Astrocyte (in vitro differentiated cells and primary cell): ENCODE results near the gene CA5B. TPM values are rescaled to one million over a fixed set of nuclear protein-coding genes. Genes with fewer than 3 reads are reported as not detected.
"Not testable (repeated sequence)": the region's sequence is repeated elsewhere in the genome, so short reads cannot be mapped to it uniquely, and the experiment has no call there.

ENCODE experiments used
- DNase-seq: peaks from one replicate; pipeline ENCODE4 v3.0.0-alpha.2; 2010; ENCODE audit warnings: low read depth
- FAIRE-seq: peaks from 2 replicates; lab custom pipeline; 2011; peaks lifted over from hg19 to GRCh38; lab: Jason Lieb, UNC
- H2AFZ ChIP-seq: 2 replicates; pipeline ENCODE4 v1.6.0; 2012; ENCODE audit warnings: low read depth, low read length, inconsistent platforms
- H3K27ac ChIP-seq: 2 replicates; pipeline ENCODE4 v1.5.1; 2011; ENCODE audit warnings: low read depth, low read length, inconsistent platforms
- H3K27me3 ChIP-seq: 2 replicates; pipeline ENCODE4 v1.6.0; 2011; ENCODE audit warnings: low read length, inconsistent platforms; ENCODE audit not compliant: insufficient read depth
- H3K36me3 ChIP-seq: 2 replicates; pipeline ENCODE4 v1.5.1; 2011; ENCODE audit warnings: low read length, inconsistent platforms; ENCODE audit not compliant: insufficient read depth
- H3K4me1 ChIP-seq: 2 replicates; pipeline ENCODE4 v1.5.1; 2011; ENCODE audit warnings: low read length, inconsistent platforms; ENCODE audit not compliant: insufficient read depth
- H3K4me2 ChIP-seq: 2 replicates; pipeline ENCODE4 v1.6.0; 2012; ENCODE audit warnings: low read length, inconsistent platforms
- H3K4me3 ChIP-seq: 2 replicates; pipeline ENCODE4 v1.5.1; 2011; ENCODE audit warnings: low read depth, mild to moderate bottlenecking, low read length, inconsistent platforms; ENCODE audit not compliant: insufficient read depth
- H3K79me2 ChIP-seq: 2 replicates; pipeline ENCODE4 v1.6.0; 2012; ENCODE audit warnings: mild to moderate bottlenecking, low read length, inconsistent platforms; ENCODE audit not compliant: insufficient read depth
- H3K9ac ChIP-seq: 2 replicates; pipeline ENCODE4 v1.6.0; 2012; ENCODE audit warnings: mild to moderate bottlenecking, low read length, inconsistent platforms
- H3K9me3 ChIP-seq: 2 replicates; pipeline ENCODE4 v1.5.1; 2012; ENCODE audit warnings: low read depth, mild to moderate bottlenecking, low read length, inconsistent platforms; ENCODE audit not compliant: insufficient read depth
- H4K20me1 ChIP-seq: 2 replicates; pipeline ENCODE4 v1.6.0; 2012; ENCODE audit warnings: low read length, inconsistent platforms; ENCODE audit not compliant: insufficient read depth
- H3K27ac Mint-ChIP-seq: one replicate; pipeline ENCODE4 v1.8.0; 2021; ENCODE audit warnings: mild to moderate bottlenecking, mixed read lengths; ENCODE audit not compliant: unreplicated experiment
- H3K27me3 Mint-ChIP-seq: one replicate; pipeline ENCODE4 v1.8.0; 2021; ENCODE audit warnings: low read depth, mixed read lengths; ENCODE audit not compliant: unreplicated experiment
- H3K36me3 Mint-ChIP-seq: one replicate; pipeline ENCODE4 v1.8.0; 2021; ENCODE audit warnings: low read depth, mixed read lengths; ENCODE audit not compliant: unreplicated experiment
- H3K4me1 Mint-ChIP-seq: one replicate; pipeline ENCODE4 v1.8.0; 2021; ENCODE audit warnings: low read depth, mixed read lengths; ENCODE audit not compliant: unreplicated experiment
- H3K4me3 Mint-ChIP-seq: one replicate; pipeline ENCODE4 v1.8.0; 2021; ENCODE audit warnings: mild to moderate bottlenecking, moderate library complexity, mixed read lengths; ENCODE audit not compliant: unreplicated experiment
- H3K9me3 Mint-ChIP-seq: one replicate; pipeline ENCODE4 v1.8.0; 2021; ENCODE audit warnings: mild to moderate bottlenecking, mixed read lengths; ENCODE audit not compliant: unreplicated experiment
- EZH2 ChIP-seq: IDR thresholded peaks from 2 replicates; pipeline ENCODE4 v1.6.1; 2012; ENCODE audit warnings: mild to moderate bottlenecking, low read length, inconsistent platforms; ENCODE audit not compliant: insufficient read depth
- total RNA-seq: library from RNA; stranded (reverse); gene quantifications from 2 replicates; pipeline ENCODE4 v1.2.1, GENCODE V29; 2021
- TF ChIP-seq, protein P1 (sequence below): IDR thresholded peaks from 2 replicates; pipeline ENCODE4 v1.5.1; 2011; ENCODE audit warnings: low read depth, mild to moderate bottlenecking, inconsistent platforms, low read length, moderate library complexity; ENCODE audit not compliant: insufficient read depth

The CA5B gene
- total RNA-seq, 1 donor from 2014 or later: 6.4 TPM

DNA sequence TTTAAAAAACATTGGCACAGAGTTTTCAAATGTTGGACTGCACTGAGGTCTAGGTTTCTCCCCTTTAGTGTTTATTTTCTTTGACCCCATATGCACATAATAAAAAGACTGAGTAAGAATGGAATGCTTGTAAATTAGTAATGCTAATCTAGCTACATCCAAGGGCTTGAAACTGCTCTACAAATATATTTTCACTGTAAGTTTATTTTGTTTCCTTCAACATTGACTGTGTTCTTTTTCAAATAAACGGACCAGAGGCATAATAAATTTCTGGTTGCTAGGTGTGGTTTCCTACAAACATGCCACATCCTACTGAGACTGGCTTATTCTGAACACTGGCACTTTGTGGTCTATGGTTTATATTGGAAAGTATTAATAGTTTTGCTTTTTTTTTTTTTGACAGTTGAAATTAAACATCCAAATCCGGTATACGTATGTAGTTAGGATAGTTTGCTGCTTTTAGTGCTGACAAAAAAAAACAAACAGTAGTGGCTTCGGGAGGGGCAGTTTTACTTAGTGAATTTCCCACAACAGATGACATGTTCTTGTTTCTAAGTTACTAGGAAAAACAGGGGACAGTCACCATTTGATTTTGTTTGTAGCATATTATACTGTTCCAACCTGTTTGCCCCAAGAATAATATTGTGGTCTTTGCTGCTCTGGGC, 13.2 kb downstream of the CA5B start:
- Histone ChIP-seq H3K79me2 (no peaks in the 10 kb centered on the region), H3K9ac (no peak overlapping the region), H3K9me3 (no peaks in the 10 kb centered on the region), H3K4me1 (peaks cover 3% of the 10 kb centered on the region), H2AFZ (no peak overlapping the region), H3K4me3 (no peak overlapping the region), H4K20me1 (no peaks in the 10 kb centered on the region), H3K27me3 (no peaks in the 10 kb centered on the region), H3K4me2 (peak overlapping the region; percentile 10), H3K27ac (peak overlapping the region; percentile 50), H3K36me3 (no peaks in the 10 kb centered on the region)
- peaks cover 1% of the 10 kb centered on the region for H3K4me1 Mint-ChIP-seq
- TF ChIP-seq EZH2: no peak
- no peaks in the 10 kb centered on the region for H3K27me3 Mint-ChIP-seq
- H3K27ac Mint-ChIP-seq: no peak overlapping the region
- no peaks in the 10 kb centered on the region for H3K9me3 Mint-ChIP-seq
- peak; percentile 99 for FAIRE-seq
- peak; percentile 39 for DNase-seq
- no peaks in the 10 kb centered on the region for H3K36me3 Mint-ChIP-seq
- no peak overlapping the region for H3K4me3 Mint-ChIP-seq

DNA sequence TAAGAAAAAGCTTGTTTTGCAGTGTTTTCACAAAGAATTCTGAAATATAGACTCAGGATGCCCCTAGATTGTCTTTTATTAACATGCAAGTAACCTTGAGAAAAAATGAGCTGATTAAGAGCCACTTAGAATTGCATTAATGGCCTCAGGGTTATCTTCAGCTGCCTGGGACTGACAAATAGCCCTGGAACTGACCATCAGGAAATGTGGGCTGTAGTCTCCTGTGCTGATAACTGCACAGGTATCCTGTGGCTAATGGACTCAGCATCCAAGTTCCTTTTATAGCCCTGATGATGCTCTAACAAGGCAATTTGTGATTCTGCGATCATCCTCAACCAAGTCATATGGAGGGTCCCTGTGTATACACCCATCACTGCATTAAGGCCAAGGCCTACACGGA, 17.0 kb downstream of the CA5B start:
- Histone ChIP-seq H4K20me1 (no peaks in the 10 kb centered on the region), H3K9me3 (no peaks in the 10 kb centered on the region), H3K9ac (no peak overlapping the region), H3K4me3 (no peak overlapping the region), H3K36me3 (no peaks in the 10 kb centered on the region), H3K27ac (no peak overlapping the region), H3K4me2 (no peak overlapping the region), H3K79me2 (no peaks in the 10 kb centered on the region), H3K4me1 (peaks cover 3% of the 10 kb centered on the region), H2AFZ (no peak overlapping the region), H3K27me3 (no peaks in the 10 kb centered on the region)
- H3K4me3 Mint-ChIP-seq: no peak overlapping the region
- TF ChIP-seq EZH2: no peak
- TF ChIP-seq, protein P1, sequence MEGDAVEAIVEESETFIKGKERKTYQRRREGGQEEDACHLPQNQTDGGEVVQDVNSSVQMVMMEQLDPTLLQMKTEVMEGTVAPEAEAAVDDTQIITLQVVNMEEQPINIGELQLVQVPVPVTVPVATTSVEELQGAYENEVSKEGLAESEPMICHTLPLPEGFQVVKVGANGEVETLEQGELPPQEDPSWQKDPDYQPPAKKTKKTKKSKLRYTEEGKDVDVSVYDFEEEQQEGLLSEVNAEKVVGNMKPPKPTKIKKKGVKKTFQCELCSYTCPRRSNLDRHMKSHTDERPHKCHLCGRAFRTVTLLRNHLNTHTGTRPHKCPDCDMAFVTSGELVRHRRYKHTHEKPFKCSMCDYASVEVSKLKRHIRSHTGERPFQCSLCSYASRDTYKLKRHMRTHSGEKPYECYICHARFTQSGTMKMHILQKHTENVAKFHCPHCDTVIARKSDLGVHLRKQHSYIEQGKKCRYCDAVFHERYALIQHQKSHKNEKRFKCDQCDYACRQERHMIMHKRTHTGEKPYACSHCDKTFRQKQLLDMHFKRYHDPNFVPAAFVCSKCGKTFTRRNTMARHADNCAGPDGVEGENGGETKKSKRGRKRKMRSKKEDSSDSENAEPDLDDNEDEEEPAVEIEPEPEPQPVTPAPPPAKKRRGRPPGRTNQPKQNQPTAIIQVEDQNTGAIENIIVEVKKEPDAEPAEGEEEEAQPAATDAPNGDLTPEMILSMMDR: no peak
- no peaks in the 10 kb centered on the region for H3K9me3 Mint-ChIP-seq
- FAIRE-seq (peak; percentile 79), DNase-seq (no peak)
- H3K36me3 Mint-ChIP-seq: no peaks in the 10 kb centered on the region
- H3K27me3 Mint-ChIP-seq: no peaks in the 10 kb centered on the region
- H3K4me1 Mint-ChIP-seq: peaks cover 1% of the 10 kb centered on the region
- no peak overlapping the region for H3K27ac Mint-ChIP-seq

DNA sequence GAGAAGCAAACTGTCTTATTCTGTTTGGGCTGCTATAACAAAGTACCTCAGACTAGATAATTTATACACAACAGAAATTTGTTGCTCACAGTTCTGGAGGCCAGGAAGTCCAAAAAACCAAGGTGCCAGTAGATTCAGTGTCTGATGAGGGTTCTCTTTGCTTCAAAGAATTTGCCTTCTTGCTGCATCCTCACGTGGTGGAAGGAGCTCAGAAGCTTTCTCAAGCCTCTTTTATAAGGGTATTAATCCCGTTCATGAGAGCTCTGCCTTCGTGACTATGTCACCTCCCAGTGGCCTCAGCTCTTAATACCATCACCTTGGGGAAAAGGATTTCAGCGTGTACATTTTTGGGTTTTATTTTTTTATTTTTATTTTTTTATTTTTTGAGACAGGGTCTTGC, 20.1 kb downstream of the CA5B start:
- H3K27me3 Mint-ChIP-seq: no peaks in the 10 kb centered on the region
- H3K4me3 Mint-ChIP-seq: no peak overlapping the region
- FAIRE-seq (peak; percentile 13), DNase-seq (no peak)
- Histone ChIP-seq H3K9me3 (no peaks in the 10 kb centered on the region), H4K20me1 (no peaks in the 10 kb centered on the region), H3K4me2 (no peak overlapping the region), H3K4me1 (no peaks in the 10 kb centered on the region), H3K36me3 (no peaks in the 10 kb centered on the region), H2AFZ (no peak overlapping the region), H3K9ac (no peak overlapping the region), H3K27ac (no peak overlapping the region), H3K27me3 (no peaks in the 10 kb centered on the region), H3K79me2 (no peaks in the 10 kb centered on the region), H3K4me3 (no peak overlapping the region)
- no peaks in the 10 kb centered on the region for H3K36me3 Mint-ChIP-seq
- no peak for TF ChIP-seq EZH2
- TF ChIP-seq, protein P1: no peak
- no peaks in the 10 kb centered on the region for H3K4me1 Mint-ChIP-seq
- H3K9me3 Mint-ChIP-seq: no peaks in the 10 kb centered on the region
- no peak overlapping the region for H3K27ac Mint-ChIP-seq

DNA sequence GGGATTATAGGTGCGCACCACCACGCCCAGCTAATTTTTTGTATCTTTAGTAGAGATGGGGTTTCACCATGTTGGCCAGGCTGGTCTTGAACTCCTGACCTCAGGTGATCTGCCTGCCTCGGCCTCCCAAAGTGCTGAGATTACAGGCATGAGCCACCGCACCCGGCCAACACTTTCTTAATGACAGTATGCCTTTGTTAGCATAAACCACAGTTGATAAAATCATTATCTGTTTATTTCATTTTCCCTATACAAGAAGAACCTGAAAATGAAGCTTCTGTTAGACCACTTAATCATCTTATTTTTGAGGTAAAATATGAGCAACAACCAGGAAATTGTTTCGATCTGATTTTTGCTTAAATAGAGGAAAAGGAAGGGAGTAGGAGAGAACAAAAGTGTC, 21.8 kb downstream of the CA5B start:
- H4K20me1 ChIP-seq, H3K36me3 ChIP-seq, H3K27ac Mint-ChIP-seq, H2AFZ ChIP-seq, H3K27ac ChIP-seq, H3K4me3 ChIP-seq, H3K27me3 ChIP-seq, H3K4me1 ChIP-seq, H3K4me2 ChIP-seq, H3K4me1 Mint-ChIP-seq, H3K36me3 Mint-ChIP-seq, H3K27me3 Mint-ChIP-seq, H3K9me3 Mint-ChIP-seq, DNase-seq, H3K79me2 ChIP-seq, H3K4me3 Mint-ChIP-seq, H3K9me3 ChIP-seq, H3K9ac ChIP-seq: not testable (repeated sequence)
- peak; percentile 92 for FAIRE-seq
